Measurements from ENCODE around the gene BRINP3.

The BRINP3 gene

DNA sequence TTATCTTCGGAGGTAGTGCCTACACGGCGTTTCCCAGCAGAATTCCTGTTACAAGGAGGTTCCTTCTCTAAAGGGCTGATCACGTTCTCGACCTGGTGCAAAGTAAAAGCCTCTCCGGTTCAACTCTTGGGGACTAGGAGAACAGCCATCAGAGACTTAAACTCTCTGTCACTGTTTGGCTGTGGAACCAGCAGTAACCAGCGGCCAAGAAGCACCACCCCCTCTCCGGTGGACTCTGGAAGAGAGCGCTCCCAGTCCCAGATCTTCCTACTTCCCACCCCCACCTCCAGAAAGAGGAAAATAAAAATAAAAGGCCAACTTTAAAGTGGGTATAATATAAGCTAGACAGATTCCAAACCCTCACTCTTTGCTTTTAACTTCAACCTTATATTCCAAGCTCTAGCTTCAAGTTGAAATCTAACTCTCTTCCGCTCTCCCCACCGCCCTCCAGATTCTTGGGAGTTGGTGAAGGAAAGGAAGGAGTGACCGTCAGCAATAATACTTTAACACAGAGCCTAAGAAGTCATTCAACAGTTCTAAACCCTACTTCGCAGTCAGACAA is 2.9 kb downstream of the BRINP3 start:
- Mint-ChIP-seq H3K36me3 (no peaks in the 10 kb centered on the region), H3K4me1 (peaks cover 16% of the 10 kb centered on the region), H3K9me3 (no peaks in the 10 kb centered on the region), H3K4me3 (no peak overlapping the region), H3K27me3 (peaks cover 26% of the 10 kb centered on the region), H3K27ac (no peak overlapping the region)
- ATAC-seq: no peak

DNA sequence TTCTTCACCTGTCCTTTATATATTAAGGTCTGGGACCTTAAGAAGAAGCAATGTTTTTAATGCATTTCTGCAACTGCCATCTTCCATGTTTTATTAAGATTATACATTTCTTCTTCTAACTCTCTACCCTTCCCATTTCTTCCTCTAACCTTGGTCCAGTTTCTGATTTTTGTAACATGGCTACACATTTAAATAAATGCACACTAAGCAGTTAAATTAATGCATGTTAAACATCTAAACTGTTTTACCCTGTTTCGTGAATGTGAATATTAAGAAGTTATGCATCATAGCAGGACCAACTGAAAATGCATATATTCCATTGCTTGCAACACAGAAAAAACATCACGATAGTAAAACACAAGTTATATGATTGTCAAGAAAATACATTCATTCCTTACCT is 3.7 kb downstream of the BRINP3 start:
- Mint-ChIP-seq H3K9me3 (no peaks in the 10 kb centered on the region), H3K27ac (no peak overlapping the region), H3K4me3 (no peak overlapping the region), H3K4me1 (peaks cover 16% of the 10 kb centered on the region), H3K36me3 (no peaks in the 10 kb centered on the region), H3K27me3 (peaks cover 23% of the 10 kb centered on the region)
- no peak for ATAC-seq

DNA sequence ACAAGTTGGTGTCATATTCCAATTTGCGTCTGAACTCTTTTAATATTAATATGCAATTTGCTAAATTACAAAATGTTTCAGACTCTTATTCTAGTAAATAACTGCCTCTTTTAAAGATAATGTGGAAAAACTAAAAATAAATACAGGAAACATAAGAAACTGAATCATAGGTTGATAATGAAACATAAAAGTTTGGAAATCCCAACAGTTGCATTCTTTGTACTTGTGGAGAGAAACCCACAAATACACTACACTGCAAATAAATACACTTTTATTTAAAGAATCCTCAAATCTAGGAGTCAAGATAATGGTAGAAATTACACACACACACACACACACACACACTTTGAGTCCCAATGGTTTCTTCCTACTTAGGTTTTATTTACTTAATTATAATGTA is 5.2 kb downstream of the BRINP3 start:
- Mint-ChIP-seq H3K27me3 (peaks cover 14% of the 10 kb centered on the region), H3K4me3 (no peak overlapping the region), H3K4me1 (peaks cover 2% of the 10 kb centered on the region), H3K36me3 (no peaks in the 10 kb centered on the region), H3K27ac (no peak overlapping the region), H3K9me3 (no peaks in the 10 kb centered on the region)
- ATAC-seq: no peak

DNA sequence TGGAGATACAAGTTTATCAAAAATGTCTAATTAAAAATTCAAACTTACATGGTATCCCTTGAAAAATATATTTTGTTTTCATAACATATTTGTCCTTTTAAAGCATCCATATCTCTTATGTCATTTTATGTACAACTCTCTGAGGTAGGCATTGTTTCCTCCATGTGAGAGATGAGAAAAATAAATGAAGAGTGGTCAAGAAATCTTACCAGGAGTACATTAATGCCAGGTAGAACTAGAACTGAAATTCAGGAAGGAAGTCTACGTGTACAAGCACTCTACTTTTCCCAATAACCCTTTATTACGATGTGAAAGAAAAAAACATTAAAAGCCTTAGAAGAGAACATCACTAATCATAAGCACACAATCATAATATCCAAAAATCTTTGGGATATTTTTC is 5.6 kb downstream of the BRINP3 start:
- Mint-ChIP-seq H3K4me1 (no peaks in the 10 kb centered on the region), H3K4me3 (no peak overlapping the region), H3K27me3 (peaks cover 14% of the 10 kb centered on the region), H3K9me3 (no peaks in the 10 kb centered on the region), H3K27ac (no peak overlapping the region), H3K36me3 (no peaks in the 10 kb centered on the region)
- ATAC-seq: no peak

DNA sequence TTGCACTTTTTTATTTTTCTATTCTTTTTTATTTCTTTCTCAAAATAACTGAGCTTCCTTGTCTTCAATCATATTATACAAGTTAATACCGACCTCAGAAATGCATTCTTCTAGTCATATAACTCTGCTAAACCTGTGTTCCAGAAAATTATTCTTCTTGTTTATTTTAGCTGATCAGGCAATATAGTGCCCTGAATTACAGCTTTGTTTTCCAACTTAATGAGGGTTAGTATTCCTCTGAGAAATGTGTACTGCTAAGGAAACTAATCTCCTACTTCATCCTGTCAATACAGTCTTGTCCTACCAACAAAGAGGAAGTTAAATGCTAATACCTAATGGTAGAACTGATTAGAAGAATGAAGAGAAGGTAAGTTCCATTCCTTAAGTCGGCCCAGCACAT is 13.0 kb downstream of the BRINP3 start:
- Mint-ChIP-seq H3K27me3 (no peaks in the 10 kb centered on the region), H3K4me1 (no peaks in the 10 kb centered on the region), H3K9me3 (no peaks in the 10 kb centered on the region), H3K36me3 (no peaks in the 10 kb centered on the region), H3K27ac (no peak overlapping the region), H3K4me3 (no peak overlapping the region)
- no peak for ATAC-seq

DNA sequence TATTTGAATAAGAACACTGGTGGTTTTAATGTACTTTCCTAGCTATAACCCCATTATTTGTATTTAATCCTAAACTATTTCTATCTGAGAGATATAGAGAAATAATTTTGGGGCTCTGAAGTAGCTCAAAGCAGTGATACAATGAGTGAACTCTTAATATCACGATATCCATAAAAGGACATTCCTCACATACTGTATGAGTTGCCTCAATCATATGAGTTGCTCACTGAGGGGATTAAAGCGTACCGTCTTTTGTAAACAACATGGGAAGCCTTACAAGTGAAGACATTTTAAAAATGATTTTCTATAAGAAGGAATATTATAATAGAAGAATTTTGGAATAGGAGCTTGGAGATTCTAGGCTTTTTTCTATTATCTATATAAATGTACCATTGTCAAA is 21.5 kb downstream of the BRINP3 start:
- no peak overlapping the region for H3K27ac Mint-ChIP-seq
- no peak for ATAC-seq
- H3K36me3 Mint-ChIP-seq: no peaks in the 10 kb centered on the region
- H3K27me3 Mint-ChIP-seq: no peaks in the 10 kb centered on the region
- peaks cover 5% of the 10 kb centered on the region for H3K9me3 Mint-ChIP-seq
- H3K4me3 Mint-ChIP-seq: no peak overlapping the region
- H3K4me1 Mint-ChIP-seq: no peaks in the 10 kb centered on the region

DNA sequence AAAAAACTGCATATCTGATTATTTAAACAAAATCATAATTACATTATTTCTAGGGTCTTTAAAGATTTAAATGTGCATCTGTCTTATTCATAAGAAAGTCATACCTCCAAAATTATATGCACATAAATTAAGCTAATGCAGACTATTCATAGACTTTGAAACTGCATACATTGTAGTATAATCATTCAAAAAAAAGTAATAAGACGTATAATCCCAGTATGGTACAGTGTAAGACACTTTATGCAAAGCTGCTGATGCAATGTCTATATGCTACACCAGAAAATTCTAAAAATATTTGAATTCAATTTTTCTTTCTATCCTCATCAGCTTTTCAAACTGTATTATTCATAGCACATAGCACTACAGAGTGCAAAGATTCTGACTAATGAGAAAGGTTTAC is 22.0 kb downstream of the BRINP3 start:
- Mint-ChIP-seq H3K4me1 (no peaks in the 10 kb centered on the region), H3K27ac (no peak overlapping the region), H3K9me3 (peaks cover 5% of the 10 kb centered on the region), H3K4me3 (no peak overlapping the region), H3K36me3 (no peaks in the 10 kb centered on the region), H3K27me3 (no peaks in the 10 kb centered on the region)
- no peak for ATAC-seq

DNA sequence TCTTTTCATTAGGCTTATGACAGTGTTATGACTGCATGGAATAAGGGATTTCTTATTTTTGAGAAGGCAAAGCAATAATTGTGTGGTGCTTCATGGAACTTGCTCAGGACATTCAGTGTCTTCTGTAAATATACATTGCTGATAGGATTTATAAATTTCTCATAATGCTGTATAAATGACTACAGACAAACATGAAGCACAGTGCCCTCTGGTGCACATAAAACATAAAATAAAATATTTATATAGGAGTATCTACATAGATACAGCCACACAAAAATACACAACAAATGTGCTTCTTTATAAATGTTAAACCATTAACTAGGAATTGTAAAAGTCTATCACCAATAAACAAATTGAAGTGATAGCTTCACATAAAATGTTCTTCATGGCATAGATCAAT is 24.1 kb downstream of the BRINP3 start:
- H3K9me3 Mint-ChIP-seq: peaks cover 4% of the 10 kb centered on the region
- no peaks in the 10 kb centered on the region for H3K4me1 Mint-ChIP-seq
- ATAC-seq: no peak
- H3K27me3 Mint-ChIP-seq: no peaks in the 10 kb centered on the region
- no peak overlapping the region for H3K27ac Mint-ChIP-seq
- no peaks in the 10 kb centered on the region for H3K36me3 Mint-ChIP-seq
- no peak overlapping the region for H3K4me3 Mint-ChIP-seq

DNA sequence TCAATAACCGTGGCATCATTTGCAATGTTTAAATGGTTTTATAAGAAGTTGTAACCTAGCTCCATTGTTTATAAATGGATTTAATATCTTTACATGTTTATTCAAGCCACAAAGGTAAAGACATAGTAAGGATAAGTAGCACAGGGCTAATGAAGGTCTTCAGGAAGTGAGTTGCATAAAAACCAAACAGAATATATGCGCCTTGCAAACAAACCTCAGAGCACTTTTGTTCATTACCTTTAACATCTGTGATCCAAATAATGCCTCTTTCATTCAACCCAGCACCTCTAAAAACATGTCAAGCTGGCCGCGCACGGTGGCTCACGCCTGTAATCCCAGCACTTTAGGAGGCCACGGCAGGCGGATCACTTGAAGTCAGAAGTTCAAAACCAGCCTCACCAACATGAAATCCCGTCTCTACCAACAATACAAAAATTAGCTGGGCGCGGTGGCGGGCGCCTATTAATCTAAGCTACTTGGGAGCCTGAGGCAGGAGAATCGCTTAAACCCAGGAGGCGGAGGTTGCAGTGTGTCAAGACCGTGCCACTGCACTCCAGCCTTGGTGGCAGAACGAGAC is 25.3 kb downstream of the BRINP3 start:
- Mint-ChIP-seq H3K9me3 (peaks cover 2% of the 10 kb centered on the region), H3K27ac (no peak overlapping the region), H3K4me1 (no peaks in the 10 kb centered on the region), H3K27me3 (no peaks in the 10 kb centered on the region), H3K36me3 (no peaks in the 10 kb centered on the region), H3K4me3 (no peak overlapping the region)
- no peak for ATAC-seq

DNA sequence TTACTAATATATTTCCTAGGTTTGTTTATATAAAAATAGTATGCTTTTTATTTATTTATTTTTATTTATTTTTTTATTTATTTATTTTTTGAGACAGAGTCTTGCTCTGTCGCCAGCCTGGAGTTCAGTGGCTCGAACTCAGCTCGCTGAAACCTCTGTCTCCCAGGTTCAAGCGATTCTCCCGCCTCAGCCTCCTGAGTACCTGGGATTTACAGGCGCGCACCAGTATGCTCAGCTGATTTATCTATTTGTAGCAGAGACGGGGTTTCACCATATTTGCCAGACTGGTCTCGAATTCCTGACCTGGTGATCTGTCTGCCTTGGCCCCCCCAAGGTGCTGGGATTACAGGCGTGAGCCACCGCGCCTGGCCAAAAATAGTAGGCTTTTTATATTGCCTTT is 33.2 kb downstream of the BRINP3 start:
- peaks cover under 1% of the 10 kb centered on the region for H3K9me3 Mint-ChIP-seq

DNA sequence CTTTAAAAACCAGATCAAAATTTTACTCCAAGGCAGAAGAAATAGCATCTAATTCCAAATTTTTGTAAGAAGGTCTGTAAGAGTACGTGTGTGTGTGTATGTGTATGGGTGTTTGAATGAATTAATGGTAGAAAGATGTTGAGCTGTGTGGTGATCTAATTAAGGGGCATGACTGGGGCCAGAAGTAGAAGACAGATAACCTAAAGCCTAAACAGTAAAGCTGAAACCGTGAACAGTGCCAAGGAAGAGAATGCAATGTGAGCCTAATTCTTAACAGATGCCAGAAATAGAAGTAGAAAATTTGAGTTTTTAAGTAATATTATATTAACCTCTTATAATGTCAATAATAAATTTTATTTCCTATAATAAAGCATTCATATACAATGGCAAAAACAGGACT is 38.2 kb downstream of the BRINP3 start:
- H3K36me3 Mint-ChIP-seq: no peaks in the 10 kb centered on the region
- no peak for ATAC-seq
- no peak overlapping the region for H3K4me3 Mint-ChIP-seq
- H3K9me3 Mint-ChIP-seq: peaks cover 3% of the 10 kb centered on the region
- no peak overlapping the region for H3K27ac Mint-ChIP-seq
- H3K4me1 Mint-ChIP-seq: no peaks in the 10 kb centered on the region
- no peaks in the 10 kb centered on the region for H3K27me3 Mint-ChIP-seq

More for the DNA sequence above, 33.2 kb downstream of the BRINP3 start:
- Mint-ChIP-seq H3K36me3 (no peaks in the 10 kb centered on the region), H3K27me3 (no peaks in the 10 kb centered on the region), H3K27ac (no peak overlapping the region), H3K4me1 (no peaks in the 10 kb centered on the region), H3K4me3 (no peak overlapping the region)
- no peak for ATAC-seq

DNA sequence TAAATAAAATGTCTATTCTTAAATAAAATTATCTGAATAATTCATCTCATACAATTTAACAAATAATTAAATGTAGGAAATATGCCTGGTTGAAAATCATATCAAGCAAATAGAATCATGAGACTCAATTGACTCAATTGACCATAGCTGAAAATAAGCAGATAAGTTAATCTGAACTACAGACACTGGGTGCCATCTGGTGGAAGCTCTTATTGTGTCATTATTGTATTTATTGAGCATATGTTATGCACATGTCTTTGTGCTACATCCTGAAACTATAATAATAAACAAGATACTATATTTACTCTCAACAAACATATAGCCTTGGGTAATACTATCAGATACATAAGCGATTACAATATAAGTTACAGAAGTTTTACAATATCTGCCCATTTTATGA is 41.0 kb downstream of the BRINP3 start:
- no peak overlapping the region for H3K27ac Mint-ChIP-seq
- no peaks in the 10 kb centered on the region for H3K36me3 Mint-ChIP-seq
- H3K27me3 Mint-ChIP-seq: no peaks in the 10 kb centered on the region
- H3K4me3 Mint-ChIP-seq: no peak overlapping the region
- no peaks in the 10 kb centered on the region for H3K4me1 Mint-ChIP-seq
- H3K9me3 Mint-ChIP-seq: peaks cover 3% of the 10 kb centered on the region
- ATAC-seq: no peak

DNA sequence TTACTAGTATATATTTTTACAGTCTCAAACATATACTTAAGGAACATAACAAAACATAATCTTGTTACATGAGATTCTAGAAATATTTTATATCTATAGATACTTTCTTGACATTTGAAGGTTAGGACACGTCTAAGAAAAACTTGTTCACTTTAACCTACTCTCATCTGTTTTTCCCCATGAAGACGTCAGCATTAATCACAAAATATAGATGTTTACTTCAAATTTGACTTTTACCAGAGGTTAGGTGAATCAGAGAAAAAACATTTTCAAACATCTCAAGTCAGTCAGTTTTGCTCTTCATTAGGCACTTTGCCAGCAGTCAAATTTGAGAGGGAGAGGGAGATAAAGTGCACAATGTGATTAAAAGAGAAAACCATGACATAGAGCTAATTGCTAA is 47.7 kb downstream of the BRINP3 start:
- H3K9me3 Mint-ChIP-seq: no peaks in the 10 kb centered on the region
- H3K27me3 Mint-ChIP-seq: no peaks in the 10 kb centered on the region
- H3K36me3 Mint-ChIP-seq: no peaks in the 10 kb centered on the region
- ATAC-seq: no peak
- H3K4me3 Mint-ChIP-seq: no peak overlapping the region
- H3K27ac Mint-ChIP-seq: no peak overlapping the region
- no peaks in the 10 kb centered on the region for H3K4me1 Mint-ChIP-seq

DNA sequence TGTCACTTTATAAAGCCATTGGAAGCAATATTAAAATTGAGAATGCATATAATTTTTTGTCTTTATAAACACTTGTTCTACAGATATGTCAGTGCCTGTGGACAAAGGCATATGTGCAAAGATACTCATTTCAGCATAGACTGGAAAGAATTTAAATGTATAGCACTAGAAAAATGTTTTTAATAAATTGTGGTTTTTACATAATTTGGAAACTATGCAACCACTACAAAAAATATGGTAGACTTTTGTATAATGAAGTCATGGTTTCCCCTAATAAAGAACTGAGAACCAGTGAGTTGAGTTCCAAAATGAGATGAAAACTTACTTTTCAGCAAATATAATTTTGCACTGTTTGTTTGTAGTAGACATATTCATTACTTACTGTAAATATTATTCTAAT is 48.5 kb downstream of the BRINP3 start:
- no peak overlapping the region for H3K27ac Mint-ChIP-seq
- H3K4me3 Mint-ChIP-seq: no peak overlapping the region
- no peak for ATAC-seq
- H3K4me1 Mint-ChIP-seq: no peaks in the 10 kb centered on the region
- no peaks in the 10 kb centered on the region for H3K9me3 Mint-ChIP-seq
- H3K36me3 Mint-ChIP-seq: no peaks in the 10 kb centered on the region
- no peaks in the 10 kb centered on the region for H3K27me3 Mint-ChIP-seq

DNA sequence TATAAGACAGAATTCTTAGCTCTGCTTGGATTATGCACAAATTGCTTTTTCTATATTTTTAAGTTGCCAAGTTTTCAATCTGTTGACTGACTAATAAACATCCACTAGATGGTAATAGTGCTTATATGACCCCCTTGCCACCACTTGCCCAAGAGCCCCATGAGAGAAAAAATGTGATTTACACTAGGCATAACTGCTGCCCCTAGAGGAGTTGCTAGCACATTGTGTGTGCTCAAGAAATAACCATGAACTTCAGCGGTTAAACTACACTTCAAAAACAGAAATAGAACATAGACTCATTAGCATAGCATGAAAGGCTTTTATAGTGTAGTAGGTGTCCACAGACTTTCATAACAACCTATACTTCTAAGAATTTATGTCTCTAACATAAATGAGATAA is 61.4 kb downstream of the BRINP3 start:
- Mint-ChIP-seq H3K27ac (no peak overlapping the region), H3K36me3 (no peaks in the 10 kb centered on the region), H3K4me1 (no peaks in the 10 kb centered on the region), H3K9me3 (no peaks in the 10 kb centered on the region), H3K27me3 (no peaks in the 10 kb centered on the region), H3K4me3 (no peak overlapping the region)
- no peak for ATAC-seq

DNA sequence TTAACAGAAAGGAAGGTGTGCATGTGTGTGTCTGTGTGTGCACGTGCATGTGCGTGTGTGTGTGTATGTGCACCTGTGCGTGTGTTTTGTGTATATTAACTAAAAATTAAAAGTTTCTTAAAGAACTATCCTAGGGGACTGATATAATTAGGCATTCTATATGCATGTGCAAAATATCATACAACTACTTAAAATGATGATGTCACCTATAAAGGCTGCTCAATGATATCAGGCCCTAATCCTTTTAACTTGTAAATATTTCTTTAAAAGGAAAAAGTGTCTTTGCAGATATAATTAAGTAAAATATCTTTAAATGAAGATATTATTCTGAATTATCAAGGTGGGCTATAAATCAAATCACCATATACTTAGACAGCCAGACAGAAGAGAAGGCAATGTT is 64.5 kb downstream of the BRINP3 start:
- peaks cover 4% of the 10 kb centered on the region for H3K9me3 Mint-ChIP-seq
- no peak overlapping the region for H3K27ac Mint-ChIP-seq
- no peak overlapping the region for H3K4me3 Mint-ChIP-seq
- no peak for ATAC-seq
- H3K4me1 Mint-ChIP-seq: no peaks in the 10 kb centered on the region
- H3K36me3 Mint-ChIP-seq: no peaks in the 10 kb centered on the region
- H3K27me3 Mint-ChIP-seq: no peaks in the 10 kb centered on the region

DNA sequence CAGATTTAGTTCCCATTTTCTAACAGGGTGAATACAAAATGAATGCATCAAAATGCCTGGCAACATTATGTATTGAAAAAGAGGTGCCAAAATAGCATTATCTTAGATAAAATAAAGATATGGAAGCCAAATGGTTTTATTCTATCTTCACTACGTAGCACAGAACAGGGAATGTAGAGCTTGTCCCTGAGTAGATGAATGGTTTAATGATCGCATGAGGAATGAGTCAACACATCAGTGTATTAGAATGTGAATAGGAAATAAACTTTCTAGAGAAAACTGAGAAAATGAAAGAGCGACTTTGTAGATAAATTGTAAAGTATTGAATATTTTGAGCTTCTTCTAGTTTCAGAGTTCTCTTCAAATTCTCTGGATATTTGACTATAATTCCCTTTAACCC is 74.3 kb downstream of the BRINP3 start:
- Mint-ChIP-seq H3K4me3 (no peak overlapping the region), H3K27me3 (no peaks in the 10 kb centered on the region), H3K4me1 (no peaks in the 10 kb centered on the region), H3K9me3 (no peaks in the 10 kb centered on the region), H3K27ac (no peak overlapping the region), H3K36me3 (no peaks in the 10 kb centered on the region)
- ATAC-seq: no peak

All from stimulated activated memory B cell treated with anti-CD40 and anti-IgM and Interleukin-4, amounts not matched to agents 10 μg/mL and 1 μg/mL and 100 μg/mL, for 72 hours (primary cell).